ENCODE measurements around the gene DENND1B. TPM values are rescaled to one million over a fixed set of nuclear protein-coding genes. Genes with fewer than 3 reads are reported as not detected.

DENND1B gene
- total RNA-seq, 1 donor from 2014 or later: 17.2 TPM

- no peak for TF ChIP-seq POLR2A (IDR thresholded peaks at IDR 0.05)
- no peak for TF ChIP-seq CTCF (IDR thresholded peaks at IDR 0.05)
- TF ChIP-seq POLR2AphosphoS5 (IDR thresholded peaks at IDR 0.05; ENCODE audit: insufficient read depth in 1 of 2, low read depth in 1 of 2): no peak
These were observed 3.2 kb downstream of the DENND1B start for GRCh38 chr1:197771904-197772556.

GRCh38 chr1:197771386-197771785 lies 3.9 kb downstream of the DENND1B start:
- Histone ChIP-seq H3K27me3 (no peaks in the 10 kb centered on the region), H3K9me3 (no peaks in the 10 kb centered on the region), H3K36me3 (no peaks in the 10 kb centered on the region), H3K27ac (no peak overlapping the region), H3K4me1 (peaks cover 50% of the 10 kb centered on the region), H3K4me3 (no peak overlapping the region)
- TF ChIP-seq POLR2A (IDR thresholded peaks at IDR 0.05) (no peak), POLR2AphosphoS5 (IDR thresholded peaks at IDR 0.05; ENCODE audit: insufficient read depth in 1 of 2, low read depth in 1 of 2) (no peak), CTCF (IDR thresholded peaks at IDR 0.05) (no peak)
- no peak for DNase-seq (ENCODE audit: extremely low spot score in 2 of 2)
- intact Hi-C loops (cut with DNase I): no loop called here

More at GRCh38 chr1:197771904-197772556, 3.2 kb downstream of the DENND1B start:
- Histone ChIP-seq H3K4me3 (no peak overlapping the region), H3K4me1 (peaks cover 50% of the 10 kb centered on the region), H3K27me3 (no peaks in the 10 kb centered on the region), H3K27ac (no peak overlapping the region), H3K36me3 (no peaks in the 10 kb centered on the region), H3K9me3 (no peaks in the 10 kb centered on the region)
- no peak for DNase-seq (ENCODE audit: extremely low spot score in 2 of 2)
- intact Hi-C loops (cut with DNase I): no loop called here

GRCh38 chr1:197770243-197770642 lies 5.0 kb downstream of the DENND1B start:
- Histone ChIP-seq H3K27ac (no peak overlapping the region), H3K9me3 (no peaks in the 10 kb centered on the region), H3K27me3 (no peaks in the 10 kb centered on the region), H3K36me3 (no peaks in the 10 kb centered on the region), H3K4me3 (no peak overlapping the region), H3K4me1 (peaks cover 39% of the 10 kb centered on the region)
- no peak for DNase-seq (ENCODE audit: extremely low spot score in 2 of 2)
- no peak for TF ChIP-seq POLR2AphosphoS5 (IDR thresholded peaks at IDR 0.05; ENCODE audit: insufficient read depth in 1 of 2, low read depth in 1 of 2)
- TF ChIP-seq CTCF (IDR thresholded peaks at IDR 0.05): no peak
- no peak for TF ChIP-seq POLR2A (IDR thresholded peaks at IDR 0.05)
- intact Hi-C loops (cut with DNase I): no loop called here

- no peaks in the 10 kb centered on the region for H3K9me3 ChIP-seq
- H3K27me3 ChIP-seq: no peaks in the 10 kb centered on the region
- TF ChIP-seq CTCF (IDR thresholded peaks at IDR 0.05) (no peak), POLR2A (IDR thresholded peaks at IDR 0.05) (no peak)
- no peak overlapping the region for H3K27ac ChIP-seq
- no peak for DNase-seq (ENCODE audit: extremely low spot score in 2 of 2)
- peaks cover 36% of the 10 kb centered on the region for H3K4me1 ChIP-seq
- H3K36me3 ChIP-seq: no peaks in the 10 kb centered on the region
- intact Hi-C loops (cut with DNase I): no loop called here
- no peak overlapping the region for H3K4me3 ChIP-seq
These were observed 6.0 kb downstream of the DENND1B start for GRCh38 chr1:197769287-197769686.

- intact Hi-C loops (cut with DNase I): no loop called here
- no peak overlapping the region for H3K27ac ChIP-seq
These were observed 7.1 kb downstream of the DENND1B start for GRCh38 chr1:197768014-197768805.

More at GRCh38 chr1:197768014-197768805, 7.1 kb downstream of the DENND1B start:
- Histone ChIP-seq H3K4me1 (peaks cover 30% of the 10 kb centered on the region), H3K4me3 (no peak overlapping the region), H3K9me3 (no peaks in the 10 kb centered on the region), H3K27me3 (no peaks in the 10 kb centered on the region), H3K36me3 (no peaks in the 10 kb centered on the region)
- TF ChIP-seq POLR2AphosphoS5 (IDR thresholded peaks at IDR 0.05; ENCODE audit: insufficient read depth in 1 of 2, low read depth in 1 of 2): no peak
- TF ChIP-seq POLR2A (IDR thresholded peaks at IDR 0.05): no peak
- no peak for TF ChIP-seq CTCF (IDR thresholded peaks at IDR 0.05)
- DNase-seq (ENCODE audit: extremely low spot score in 2 of 2): no peak
